ENCODE measurements around the gene RUNDC3A. TPM values are rescaled to one million over a fixed set of nuclear protein-coding genes. Genes with fewer than 3 reads are reported as not detected.

RUNDC3A gene
- total and polyA plus RNA-seq, 2 of the 13 experiments (the other 11 are each of a cell fraction or from before 2014, with no cell fraction given), result 0.25 TPM; not detected in 1

DNA sequence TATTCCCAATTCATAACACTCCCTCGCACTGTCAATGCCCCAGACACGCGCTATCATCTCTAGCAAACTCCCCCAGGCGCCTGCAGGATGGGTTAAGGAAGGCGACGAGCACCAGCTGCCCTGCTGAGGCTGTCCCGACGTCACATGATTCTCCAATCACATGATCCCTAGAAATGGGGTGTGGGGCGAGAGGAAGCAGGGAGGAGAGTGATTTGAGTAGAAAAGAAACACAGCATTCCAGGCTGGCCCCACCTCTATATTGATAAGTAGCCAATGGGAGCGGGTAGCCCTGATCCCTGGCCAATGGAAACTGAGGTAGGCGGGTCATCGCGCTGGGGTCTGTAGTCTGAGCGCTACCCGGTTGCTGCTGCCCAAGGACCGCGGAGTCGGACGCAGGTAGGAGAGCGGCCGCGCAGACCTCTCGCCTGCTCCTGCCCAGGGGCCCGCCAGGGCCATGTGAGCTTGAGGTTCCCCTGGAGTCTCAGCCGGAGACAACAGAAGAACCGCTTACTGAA lies 36.6 kb downstream of the RUNDC3A start, which contains the start of gene GRN (continued):
- TF ChIP-seq, protein P1, sequence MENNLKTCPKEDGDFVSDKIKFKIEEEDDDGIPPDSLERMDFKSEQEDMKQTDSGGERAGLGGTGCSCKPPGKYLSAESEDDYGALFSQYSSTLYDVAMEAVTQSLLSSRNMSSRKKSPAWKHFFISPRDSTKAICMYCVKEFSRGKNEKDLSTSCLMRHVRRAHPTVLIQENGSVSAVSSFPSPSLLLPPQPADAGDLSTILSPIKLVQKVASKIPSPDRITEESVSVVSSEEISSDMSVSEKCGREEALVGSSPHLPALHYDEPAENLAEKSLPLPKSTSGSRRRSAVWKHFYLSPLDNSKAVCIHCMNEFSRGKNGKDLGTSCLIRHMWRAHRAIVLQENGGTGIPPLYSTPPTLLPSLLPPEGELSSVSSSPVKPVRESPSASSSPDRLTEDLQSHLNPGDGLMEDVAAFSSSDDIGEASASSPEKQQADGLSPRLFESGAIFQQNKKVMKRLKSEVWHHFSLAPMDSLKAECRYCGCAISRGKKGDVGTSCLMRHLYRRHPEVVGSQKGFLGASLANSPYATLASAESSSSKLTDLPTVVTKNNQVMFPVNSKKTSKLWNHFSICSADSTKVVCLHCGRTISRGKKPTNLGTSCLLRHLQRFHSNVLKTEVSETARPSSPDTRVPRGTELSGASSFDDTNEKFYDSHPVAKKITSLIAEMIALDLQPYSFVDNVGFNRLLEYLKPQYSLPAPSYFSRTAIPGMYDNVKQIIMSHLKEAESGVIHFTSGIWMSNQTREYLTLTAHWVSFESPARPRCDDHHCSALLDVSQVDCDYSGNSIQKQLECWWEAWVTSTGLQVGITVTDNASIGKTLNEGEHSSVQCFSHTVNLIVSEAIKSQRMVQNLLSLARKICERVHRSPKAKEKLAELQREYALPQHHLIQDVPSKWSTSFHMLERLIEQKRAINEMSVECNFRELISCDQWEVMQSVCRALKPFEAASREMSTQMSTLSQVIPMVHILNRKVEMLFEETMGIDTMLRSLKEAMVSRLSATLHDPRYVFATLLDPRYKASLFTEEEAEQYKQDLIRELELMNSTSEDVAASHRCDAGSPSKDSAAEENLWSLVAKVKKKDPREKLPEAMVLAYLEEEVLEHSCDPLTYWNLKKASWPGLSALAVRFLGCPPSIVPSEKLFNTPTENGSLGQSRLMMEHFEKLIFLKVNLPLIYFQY (CRISPR knock-in tag; IDR thresholded peaks at IDR 0.05; ENCODE audit: borderline replicate concordance), result peak; percentile 12; the same call in 1 of the 2 replicates
- TF ChIP-seq, protein P2, sequence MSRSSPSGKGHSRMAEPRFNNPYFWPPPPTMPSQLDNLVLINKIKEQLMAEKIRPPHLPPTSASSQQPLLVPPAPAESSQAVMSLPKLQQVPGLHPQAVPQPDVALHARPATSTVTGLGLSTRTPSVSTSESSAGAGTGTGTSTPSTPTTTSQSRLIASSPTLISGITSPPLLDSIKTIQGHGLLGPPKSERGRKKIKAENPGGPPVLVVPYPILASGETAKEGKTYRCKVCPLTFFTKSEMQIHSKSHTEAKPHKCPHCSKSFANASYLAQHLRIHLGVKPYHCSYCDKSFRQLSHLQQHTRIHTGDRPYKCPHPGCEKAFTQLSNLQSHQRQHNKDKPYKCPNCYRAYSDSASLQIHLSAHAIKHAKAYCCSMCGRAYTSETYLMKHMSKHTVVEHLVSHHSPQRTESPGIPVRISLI (CRISPR knock-in tag; IDR thresholded peaks at IDR 0.05; ENCODE audit: borderline replicate concordance), result no peak
- TF ChIP-seq TSC22D2 (CRISPR knock-in tag; IDR thresholded peaks at IDR 0.05; ENCODE audit: borderline replicate concordance) (peak; percentile 62; the same call in 1 of the 2 replicates), REPIN1 (CRISPR knock-in tag; IDR thresholded peaks at IDR 0.05; ENCODE audit: borderline replicate concordance, low read depth) (0 out of 2 replicates have a peak, but pooled peaks have one; percentile 21), KAT8 (CRISPR knock-in tag; IDR thresholded peaks at IDR 0.05) (peak; percentile 100), HNF4A (CRISPR knock-in tag; IDR thresholded peaks at IDR 0.05) (peak; percentile 10; the same call in 1 of the 2 replicates), FOXO1 (CRISPR knock-in tag; IDR thresholded peaks at IDR 0.05) (no peak), GATAD1 (CRISPR knock-in tag; IDR thresholded peaks at IDR 0.05) (peak; percentile 99), ZFP90 (CRISPR knock-in tag; IDR thresholded peaks at IDR 0.05; ENCODE audit: borderline replicate concordance) (0 out of 2 replicates have a peak, but pooled peaks have one; percentile 64), ZBTB3 (CRISPR knock-in tag; IDR thresholded peaks at IDR 0.05; ENCODE audit: borderline replicate concordance, low read depth) (0 out of 2 replicates have a peak, but pooled peaks have one; percentile 52), RXRB (CRISPR knock-in tag; IDR thresholded peaks at IDR 0.05; ENCODE audit: borderline replicate concordance) (peak; percentile 74), NFIB (CRISPR knock-in tag; IDR thresholded peaks at IDR 0.05; ENCODE audit: borderline replicate concordance) (no peak)
- TF ChIP-seq, protein P3, sequence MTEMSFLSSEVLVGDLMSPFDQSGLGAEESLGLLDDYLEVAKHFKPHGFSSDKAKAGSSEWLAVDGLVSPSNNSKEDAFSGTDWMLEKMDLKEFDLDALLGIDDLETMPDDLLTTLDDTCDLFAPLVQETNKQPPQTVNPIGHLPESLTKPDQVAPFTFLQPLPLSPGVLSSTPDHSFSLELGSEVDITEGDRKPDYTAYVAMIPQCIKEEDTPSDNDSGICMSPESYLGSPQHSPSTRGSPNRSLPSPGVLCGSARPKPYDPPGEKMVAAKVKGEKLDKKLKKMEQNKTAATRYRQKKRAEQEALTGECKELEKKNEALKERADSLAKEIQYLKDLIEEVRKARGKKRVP (CRISPR knock-in tag; IDR thresholded peaks at IDR 0.05), result peak in 1 of 2 experiments; percentile 38; a peak in 1 of 4 replicates
- TF ChIP-seq, protein P4, sequence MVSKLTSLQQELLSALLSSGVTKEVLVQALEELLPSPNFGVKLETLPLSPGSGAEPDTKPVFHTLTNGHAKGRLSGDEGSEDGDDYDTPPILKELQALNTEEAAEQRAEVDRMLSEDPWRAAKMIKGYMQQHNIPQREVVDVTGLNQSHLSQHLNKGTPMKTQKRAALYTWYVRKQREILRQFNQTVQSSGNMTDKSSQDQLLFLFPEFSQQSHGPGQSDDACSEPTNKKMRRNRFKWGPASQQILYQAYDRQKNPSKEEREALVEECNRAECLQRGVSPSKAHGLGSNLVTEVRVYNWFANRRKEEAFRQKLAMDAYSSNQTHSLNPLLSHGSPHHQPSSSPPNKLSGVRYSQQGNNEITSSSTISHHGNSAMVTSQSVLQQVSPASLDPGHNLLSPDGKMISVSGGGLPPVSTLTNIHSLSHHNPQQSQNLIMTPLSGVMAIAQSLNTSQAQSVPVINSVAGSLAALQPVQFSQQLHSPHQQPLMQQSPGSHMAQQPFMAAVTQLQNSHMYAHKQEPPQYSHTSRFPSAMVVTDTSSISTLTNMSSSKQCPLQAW (CRISPR knock-in tag; IDR thresholded peaks at IDR 0.05), result peak; percentile 66; the same call in 1 of the 2 replicates
- TF ChIP-seq, protein P5, sequence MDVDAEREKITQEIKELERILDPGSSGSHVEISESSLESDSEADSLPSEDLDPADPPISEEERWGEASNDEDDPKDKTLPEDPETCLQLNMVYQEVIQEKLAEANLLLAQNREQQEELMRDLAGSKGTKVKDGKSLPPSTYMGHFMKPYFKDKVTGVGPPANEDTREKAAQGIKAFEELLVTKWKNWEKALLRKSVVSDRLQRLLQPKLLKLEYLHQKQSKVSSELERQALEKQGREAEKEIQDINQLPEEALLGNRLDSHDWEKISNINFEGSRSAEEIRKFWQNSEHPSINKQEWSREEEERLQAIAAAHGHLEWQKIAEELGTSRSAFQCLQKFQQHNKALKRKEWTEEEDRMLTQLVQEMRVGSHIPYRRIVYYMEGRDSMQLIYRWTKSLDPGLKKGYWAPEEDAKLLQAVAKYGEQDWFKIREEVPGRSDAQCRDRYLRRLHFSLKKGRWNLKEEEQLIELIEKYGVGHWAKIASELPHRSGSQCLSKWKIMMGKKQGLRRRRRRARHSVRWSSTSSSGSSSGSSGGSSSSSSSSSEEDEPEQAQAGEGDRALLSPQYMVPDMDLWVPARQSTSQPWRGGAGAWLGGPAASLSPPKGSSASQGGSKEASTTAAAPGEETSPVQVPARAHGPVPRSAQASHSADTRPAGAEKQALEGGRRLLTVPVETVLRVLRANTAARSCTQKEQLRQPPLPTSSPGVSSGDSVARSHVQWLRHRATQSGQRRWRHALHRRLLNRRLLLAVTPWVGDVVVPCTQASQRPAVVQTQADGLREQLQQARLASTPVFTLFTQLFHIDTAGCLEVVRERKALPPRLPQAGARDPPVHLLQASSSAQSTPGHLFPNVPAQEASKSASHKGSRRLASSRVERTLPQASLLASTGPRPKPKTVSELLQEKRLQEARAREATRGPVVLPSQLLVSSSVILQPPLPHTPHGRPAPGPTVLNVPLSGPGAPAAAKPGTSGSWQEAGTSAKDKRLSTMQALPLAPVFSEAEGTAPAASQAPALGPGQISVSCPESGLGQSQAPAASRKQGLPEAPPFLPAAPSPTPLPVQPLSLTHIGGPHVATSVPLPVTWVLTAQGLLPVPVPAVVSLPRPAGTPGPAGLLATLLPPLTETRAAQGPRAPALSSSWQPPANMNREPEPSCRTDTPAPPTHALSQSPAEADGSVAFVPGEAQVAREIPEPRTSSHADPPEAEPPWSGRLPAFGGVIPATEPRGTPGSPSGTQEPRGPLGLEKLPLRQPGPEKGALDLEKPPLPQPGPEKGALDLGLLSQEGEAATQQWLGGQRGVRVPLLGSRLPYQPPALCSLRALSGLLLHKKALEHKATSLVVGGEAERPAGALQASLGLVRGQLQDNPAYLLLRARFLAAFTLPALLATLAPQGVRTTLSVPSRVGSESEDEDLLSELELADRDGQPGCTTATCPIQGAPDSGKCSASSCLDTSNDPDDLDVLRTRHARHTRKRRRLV (CRISPR knock-in tag; IDR thresholded peaks at IDR 0.05), result peak; percentile 87; the same call in 1 of the 2 replicates
